ENCODE results near the gene RAB8B. TPM values are rescaled to one million over a fixed set of nuclear protein-coding genes. Genes with fewer than 3 reads are reported as not detected.

RAB8B gene
- total RNA-seq, 1 experiment from 2014 or later: 18.2 TPM

- no peak for DNase-seq
- H3K4me1 Mint-ChIP-seq (ENCODE audit: low read depth, unreplicated experiment): peaks cover 13% of the 10 kb centered on the region
- H3K27ac Mint-ChIP-seq (ENCODE audit: unreplicated experiment): no peak overlapping the region
- TF ChIP-seq CTCF (IDR thresholded peaks at IDR 0.05; ENCODE audit: insufficient read depth in 1 of 2, low read depth in 1 of 2, low read length in 1 of 2, severe bottlenecking in 1 of 2, unreplicated experiment in 1 of 2): no peak
- no peaks in the 10 kb centered on the region for H3K9me3 Mint-ChIP-seq (ENCODE audit: unreplicated experiment)
- CTCF ChIA-PET: no interaction called here
- H3K27me3 Mint-ChIP-seq (ENCODE audit: insufficient read depth, unreplicated experiment): no peaks in the 10 kb centered on the region
- Histone ChIP-seq H3K4me3 (ENCODE audit: low read depth, low read length) (no peak overlapping the region), H3K27me3 (replicated peaks; ENCODE audit: control insufficient read depth, insufficient read depth, low read length) (no peaks in the 10 kb centered on the region), H3K36me3 (ENCODE audit: control insufficient read depth, insufficient read depth, low read length) (no peaks in the 10 kb centered on the region), H3K4me1 (peaks cover 43% of the 10 kb centered on the region), H3K9me3 (peaks cover 8% of the 10 kb centered on the region)
- H3K4me3 Mint-ChIP-seq (ENCODE audit: unreplicated experiment): no peak overlapping the region
- intact Hi-C loops (cut with micrococcal nuclease; ENCODE audit: unreplicated experiment): no loop called here
- POLR2A ChIA-PET: no interaction called here
- H3K36me3 Mint-ChIP-seq (ENCODE audit: insufficient read depth, unreplicated experiment): peaks cover 4% of the 10 kb centered on the region
- no TSS peak for BruUV-seq (replicated peaks)
Measured at GRCh38 chr15:63261311-63261710, 71.9 kb downstream of the RAB8B start.

DNA sequence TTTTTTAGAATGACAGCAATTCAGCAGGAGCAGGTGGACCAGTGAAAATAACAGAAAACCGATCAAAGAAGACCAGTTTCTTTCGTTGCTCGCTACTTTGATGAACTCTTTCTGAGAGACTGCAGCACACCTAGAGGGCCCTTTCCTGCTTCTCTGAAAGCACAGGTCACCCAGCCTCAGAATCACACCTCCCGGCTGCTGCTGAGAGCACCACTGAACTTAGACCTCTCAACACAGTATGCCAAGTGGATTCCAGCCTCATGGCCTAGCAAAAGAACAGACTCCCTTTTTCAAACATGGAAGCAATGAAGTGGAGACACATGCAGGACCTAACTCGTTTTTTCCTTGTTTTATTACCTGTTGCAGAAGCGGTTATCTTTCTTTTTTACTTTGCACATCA is 74.1 kb downstream of the RAB8B start:
- CTCF ChIA-PET: no interaction called here
- POLR2A ChIA-PET: no interaction called here
- H3K27me3 ChIP-seq (replicated peaks; ENCODE audit: control insufficient read depth, insufficient read depth, low read length): no peaks in the 10 kb centered on the region
- H3K4me3 Mint-ChIP-seq (ENCODE audit: unreplicated experiment): no peak overlapping the region
- H3K27me3 Mint-ChIP-seq (ENCODE audit: insufficient read depth, unreplicated experiment): no peaks in the 10 kb centered on the region
- peak; percentile 23 to 41 for DNase-seq
- no TSS peak for BruUV-seq (replicated peaks)
- H3K27ac Mint-ChIP-seq (ENCODE audit: unreplicated experiment): no peak overlapping the region
- intact Hi-C loops (cut with micrococcal nuclease; ENCODE audit: unreplicated experiment): no loop called here
- H3K4me3 ChIP-seq (ENCODE audit: low read depth, low read length): no peak overlapping the region
- H3K4me1 Mint-ChIP-seq (ENCODE audit: low read depth, unreplicated experiment): peaks cover 10% of the 10 kb centered on the region
- no peaks in the 10 kb centered on the region for H3K36me3 ChIP-seq (ENCODE audit: control insufficient read depth, insufficient read depth, low read length)
- peaks cover 33% of the 10 kb centered on the region for H3K4me1 ChIP-seq
- peaks cover 3% of the 10 kb centered on the region for H3K9me3 ChIP-seq
- TF ChIP-seq CTCF (IDR thresholded peaks at IDR 0.05; ENCODE audit: insufficient read depth in 1 of 2, low read depth in 1 of 2, low read length in 1 of 2, severe bottlenecking in 1 of 2, unreplicated experiment in 1 of 2): no peak
- H3K9me3 Mint-ChIP-seq (ENCODE audit: unreplicated experiment): no peaks in the 10 kb centered on the region
- peaks cover 4% of the 10 kb centered on the region for H3K36me3 Mint-ChIP-seq (ENCODE audit: insufficient read depth, unreplicated experiment)

- Mint-ChIP-seq H3K9me3 (ENCODE audit: unreplicated experiment) (no peaks in the 10 kb centered on the region), H3K27me3 (ENCODE audit: insufficient read depth, unreplicated experiment) (no peaks in the 10 kb centered on the region), H3K36me3 (ENCODE audit: insufficient read depth, unreplicated experiment) (peaks cover 3% of the 10 kb centered on the region), H3K4me3 (ENCODE audit: unreplicated experiment) (peak overlapping the region; percentile 21), H3K4me1 (ENCODE audit: low read depth, unreplicated experiment) (peaks cover 10% of the 10 kb centered on the region), H3K27ac (ENCODE audit: unreplicated experiment) (no peak overlapping the region)
- CTCF ChIA-PET: interaction anchor here (0.6 kb wide), 1 partner anchor 32 kb away, joined by 3 read pairs; no protein-coding TSS in a partner anchor
- H3K9me3 ChIP-seq: no peaks in the 10 kb centered on the region
- H3K27me3 ChIP-seq (replicated peaks; ENCODE audit: control insufficient read depth, insufficient read depth, low read length): no peaks in the 10 kb centered on the region
- H3K4me3 ChIP-seq (ENCODE audit: low read depth, low read length): no peak overlapping the region
- BruUV-seq (replicated peaks): no TSS peak
- no peak for TF ChIP-seq CTCF (IDR thresholded peaks at IDR 0.05; ENCODE audit: insufficient read depth in 1 of 2, low read depth in 1 of 2, low read length in 1 of 2, severe bottlenecking in 1 of 2, unreplicated experiment in 1 of 2)
- POLR2A ChIA-PET: interaction anchor here (0.5 to 1.2 kb wide), 2 partner anchors 12 to 20 kb away, joined by 4 read pairs; partner anchors contain the start of gene APH1B
- intact Hi-C loops (cut with micrococcal nuclease; ENCODE audit: unreplicated experiment): no loop called here
- DNase-seq: peak in 1 of 2 experiments; percentile 19
- peaks cover 29% of the 10 kb centered on the region for H3K4me1 ChIP-seq
- no peaks in the 10 kb centered on the region for H3K36me3 ChIP-seq (ENCODE audit: control insufficient read depth, insufficient read depth, low read length)
Measured at GRCh38 chr15:63264688-63265293, 75.4 kb downstream of the RAB8B start.
